Prostate gland (tissue), 2 donors: Measurements from ENCODE around the gene PABPN1L. TPM values are rescaled to one million over a fixed set of nuclear protein-coding genes. Genes with fewer than 3 reads are reported as not detected.

ENCODE experiments used
- DNase-seq: peaks from one replicate; pipeline ENCODE4 v3.0.0-alpha.2; 2019; ENCODE audit warnings: low spot score
- H3K27ac ChIP-seq, 2 donors: fragments of 200-600 bp; sonication (generic); 2 replicates each; pipeline ENCODE4 v1.5.1; 2017 to 2019
- H3K27me3 ChIP-seq: fragments of 200-600 bp; sonication (generic); replicated peaks from 2 replicates; pipeline ENCODE4 v1.5.1; 2019; ENCODE audit not compliant: insufficient read depth
- H3K36me3 ChIP-seq, 2 donors: fragments of 200-600 bp; sonication (generic); 1 replicate in 1 of 2; 2 replicates in 1 of 2; pipeline versions ENCODE4 v1.5.1 to v1.8.1; 2017 to 2019
- H3K4me1 ChIP-seq: fragments of 200-600 bp; sonication (generic); replicated peaks from 2 replicates; pipeline ENCODE4 v1.5.1; 2019
- H3K4me3 ChIP-seq, 2 donors: fragments of 200-600 bp; sonication (generic); 2 replicates each; pipeline ENCODE4 v1.5.1; 2017 to 2019
- H3K9me3 ChIP-seq: fragments of 200-600 bp; sonication (generic); 2 replicates; pipeline ENCODE4 v1.5.1; 2017
- CTCF ChIP-seq, 4 experiments: fragments of 200-600 bp in 2 of 4; fragments of 450-650 bp in 2 of 4; sonication (generic) in 2 of 4; IDR thresholded peaks; 1 replicate in 3 of 4; 2 replicates in 1 of 4; pipeline ENCODE4 v1.5.1; 2016 to 2019; ENCODE audit warnings: antibody characterized with exemption in 4 of 4, mild to moderate bottlenecking in 2 of 4, moderate library complexity in 2 of 4
- POLR2A ChIP-seq: fragments of 450-650 bp; IDR thresholded peaks from one replicate; pipeline ENCODE4 v1.6.1; 2016; ENCODE audit warnings: antibody characterized with exemption, mild to moderate bottlenecking
- POLR2AphosphoS5 ChIP-seq: sonication (generic); formaldehyde crosslinking; IDR thresholded peaks from one replicate; pipeline ENCODE4 v1.6.1; 2017; ENCODE audit warnings: antibody characterized with exemption
- WGBS: methylation state at CpG from one replicate; pipeline ENCODE4 v1.1.5; 2018; 5-methylcytosine and 5-hydroxymethylcytosine counted together
- intact Hi-C: fragments of 100-400 bp; cut with DNase I; formaldehyde crosslinking; loops from one replicate; pipeline ENCODE4 v1.14.2; 2022
- total RNA-seq, 2 donors: library from RNA; depleted of rRNA; stranded (reverse); fragments of >200 nt; gene quantifications; one replicate each; pipeline ENCODE4 v1.1.0, GENCODE V29; 2016

Gene PABPN1L
- total RNA-seq, 2 donors from 2014 or later = 4.1 TPM; not detected in 1

DNA sequence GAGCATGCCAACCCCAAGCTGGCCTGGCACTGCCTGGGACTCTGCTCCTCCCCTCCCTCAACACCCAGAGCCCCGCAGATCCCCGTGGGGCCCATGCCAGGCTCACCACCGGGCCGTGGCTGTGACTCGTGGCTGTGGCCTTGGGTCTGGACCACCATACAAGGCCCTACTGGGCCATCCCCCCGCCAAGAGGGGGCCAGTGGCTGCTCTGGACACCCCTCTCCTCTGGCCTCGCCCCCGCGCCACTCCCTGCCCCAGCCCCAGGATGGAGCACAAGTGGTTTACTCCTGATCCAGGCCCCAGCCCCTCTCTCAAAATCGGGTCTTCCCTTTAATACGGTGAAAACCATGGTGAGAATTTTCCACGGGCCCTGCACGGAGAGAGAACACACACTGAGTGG lies 3.0 kb downstream of the PABPN1L start:
- H3K27me3 ChIP-seq = no peaks in the 10 kb centered on the region
- no peak for DNase-seq
- TF ChIP-seq POLR2AphosphoS5 = no peak
- TF ChIP-seq CTCF (IDR thresholded peaks at IDR 0.05) = no peak
- no peak for TF ChIP-seq POLR2A
- H3K36me3 ChIP-seq = peaks cover 0 to 23% of the 10 kb centered on the region in 2 donors
- H3K27ac ChIP-seq = no peak overlapping the region
- no peak overlapping the region for H3K4me3 ChIP-seq
- H3K4me1 ChIP-seq = no peaks in the 10 kb centered on the region
- WGBS = 84% methylated on average over 13 of the region's 13 CpGs
- intact Hi-C loops = no loop called here
- no peaks in the 10 kb centered on the region for H3K9me3 ChIP-seq

DNA sequence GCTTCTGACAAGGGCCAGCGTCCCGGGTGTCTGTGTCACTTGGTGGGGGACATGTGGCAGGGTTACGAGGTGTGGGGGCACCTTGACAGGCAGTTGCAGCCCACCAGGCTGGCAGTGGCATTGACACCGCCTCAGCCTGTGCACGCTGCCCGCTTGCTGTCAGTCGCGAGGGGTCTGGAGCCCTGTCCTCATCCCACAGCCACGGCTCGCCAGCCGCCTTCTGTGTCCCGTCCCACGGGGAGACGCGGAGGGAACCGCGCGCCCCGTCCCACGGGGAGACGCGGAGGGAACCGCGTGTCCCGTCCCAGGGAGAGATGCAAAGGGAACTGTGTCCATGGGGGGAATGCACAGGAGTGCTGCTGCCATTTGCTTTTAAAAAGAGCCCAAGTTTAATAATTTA lies 3.5 kb downstream of the PABPN1L start:
- WGBS = 90% methylated on average over 25 of the region's 25 CpGs
- intact Hi-C loops = no loop called here
- Histone ChIP-seq H3K27me3 (no peaks in the 10 kb centered on the region), H3K27ac (no peak overlapping the region), H3K36me3 (peaks cover 0 to 23% of the 10 kb centered on the region in 2 donors), H3K4me1 (peaks cover 3% of the 10 kb centered on the region), H3K9me3 (no peaks in the 10 kb centered on the region), H3K4me3 (no peak overlapping the region)
- no peak for DNase-seq
- TF ChIP-seq CTCF (IDR thresholded peaks at IDR 0.05) (no peak), POLR2A (no peak), POLR2AphosphoS5 (no peak)

- no peaks in the 10 kb centered on the region for H3K9me3 ChIP-seq
- WGBS = 90% methylated on average over 19 of the region's 19 CpGs
- TF ChIP-seq CTCF (IDR thresholded peaks at IDR 0.05) (no peak), POLR2A (no peak), POLR2AphosphoS5 (no peak)
Observed at GRCh38 chr16:88861359-88861758, 5.1 kb downstream of the PABPN1L start.

GRCh38 chr16:88859381-88860091 lies 6.9 kb downstream of the PABPN1L start:
- 90% methylated on average over 20 of the region's 20 CpGs for WGBS
- no peak overlapping the region for H3K4me3 ChIP-seq
- intact Hi-C loops = loop anchor here (5.0 kb wide), 1 partner anchor 358 kb away; the partner anchor contains the start of gene ZNF778
- peaks cover 0 to 23% of the 10 kb centered on the region in 2 donors for H3K36me3 ChIP-seq
- no peak for TF ChIP-seq POLR2A
- TF ChIP-seq POLR2AphosphoS5 = no peak
- no peak for TF ChIP-seq CTCF (IDR thresholded peaks at IDR 0.05)
- H3K9me3 ChIP-seq = no peaks in the 10 kb centered on the region
- peaks cover 3% of the 10 kb centered on the region for H3K4me1 ChIP-seq
- H3K27me3 ChIP-seq = no peaks in the 10 kb centered on the region
- DNase-seq = no peak
- no peak overlapping the region for H3K27ac ChIP-seq

More at GRCh38 chr16:88861359-88861758, 5.1 kb downstream of the PABPN1L start:
- no peak overlapping the region for H3K27ac ChIP-seq
- DNase-seq = no peak
- H3K4me3 ChIP-seq = no peak overlapping the region
- H3K36me3 ChIP-seq = peaks cover 0 to 23% of the 10 kb centered on the region in 2 donors
- no peaks in the 10 kb centered on the region for H3K27me3 ChIP-seq
- H3K4me1 ChIP-seq = peaks cover 3% of the 10 kb centered on the region
- intact Hi-C loops = no loop called here
